ENCODE data around the gene OR10K2.

GRCh38 chr1:158445376-158445775 lies 19.3 kb upstream of the OR10K2 start:
- TF ChIP-seq CTCF (IDR thresholded peaks at IDR 0.05), result no peak
- no peak for TF ChIP-seq POLR2A (IDR thresholded peaks at IDR 0.05)
- TF ChIP-seq EP300 (IDR thresholded peaks at IDR 0.05), result no peak
